HepG2 (cell line): Measurements from ENCODE around the gene TACO1. TPM values are rescaled to one million over a fixed set of nuclear protein-coding genes. Genes with fewer than 3 reads are reported as not detected.

Experiments
- EEA1 ChIP-seq: sonication (generic); formaldehyde crosslinking; IDR thresholded peaks from 2 replicates; pipeline ENCODE4 v1.5.1; 2020; ENCODE audit warnings: mild to moderate bottlenecking, missing genetic modification reagents, borderline replicate concordance
- ELF1 ChIP-seq: sonication (generic); formaldehyde crosslinking; IDR thresholded peaks from 2 replicates; pipeline ENCODE4 v1.4.0; 2020; ENCODE audit warnings: missing genetic modification reagents
- FOXK1 ChIP-seq: sonication (generic); formaldehyde crosslinking; IDR thresholded peaks from 2 replicates; pipeline ENCODE4 v1.4.0; 2020; ENCODE audit warnings: low read depth, missing genetic modification reagents, borderline replicate concordance
- MLLT10 ChIP-seq: sonication (generic); formaldehyde crosslinking; IDR thresholded peaks from 2 replicates; pipeline ENCODE4 v1.4.0; 2020; ENCODE audit warnings: missing genetic modification reagents
- SRF ChIP-seq: IDR thresholded peaks from 2 replicates; pipeline ENCODE4 v1.6.1; 2011; ENCODE audit warnings: mild to moderate bottlenecking, low read depth, low read length, moderate library complexity
- TP53 ChIP-seq: sonication (generic); formaldehyde crosslinking; conservative IDR thresholded peaks from 2 replicates; pipeline ENCODE4 v1.4.0; 2020; ENCODE audit warnings: missing genetic modification reagents
- U2AF1 ChIP-seq: fragments of 200-400 bp; formaldehyde crosslinking; optimal IDR thresholded peaks from 2 replicates; pipeline ENCODE3; 2017; ENCODE audit warnings: mild to moderate bottlenecking, low read depth, low read length
- ZFP36L2 ChIP-seq: sonication (generic); formaldehyde crosslinking; IDR thresholded peaks from 2 replicates; pipeline ENCODE4 v1.4.0; 2020; ENCODE audit warnings: missing genetic modification reagents
- ZFY ChIP-seq: sonication (generic); formaldehyde crosslinking; IDR thresholded peaks from 2 replicates; pipeline ENCODE4 v1.4.0; 2020; ENCODE audit warnings: missing genetic modification reagents
- ZMYM4 ChIP-seq: sonication (generic); formaldehyde crosslinking; IDR thresholded peaks from 2 replicates; pipeline ENCODE4 v1.8.1; 2023; ENCODE audit warnings: mild to moderate bottlenecking, missing genetic modification reagents
- ZNF331 ChIP-seq: sonication (generic); formaldehyde crosslinking; IDR thresholded peaks from 2 replicates; pipeline ENCODE4 v1.4.0; 2020; ENCODE audit warnings: missing genetic modification reagents
- ZNF354B ChIP-seq: sonication (generic); formaldehyde crosslinking; IDR thresholded peaks from 2 replicates; pipeline ENCODE4 v1.8.0; 2022; ENCODE audit warnings: mild to moderate bottlenecking, missing genetic modification reagents
- ZNF446 ChIP-seq: sonication (generic); formaldehyde crosslinking; IDR thresholded peaks from 2 replicates; pipeline ENCODE4 v1.5.0; 2020; ENCODE audit warnings: mild to moderate bottlenecking, missing genetic modification reagents
- ZNF652 ChIP-seq: IDR thresholded peaks from 2 replicates; pipeline ENCODE4 v1.6.1; 2016; ENCODE audit warnings: low read depth, borderline replicate concordance
- ZNF781 ChIP-seq: sonication (generic); formaldehyde crosslinking; IDR thresholded peaks from 2 replicates; pipeline ENCODE4 v1.5.1; 2020; ENCODE audit warnings: borderline replicate concordance, mild to moderate bottlenecking, missing genetic modification reagents; ENCODE audit errors: not compliant biosample characterization
- ZNF83 ChIP-seq: sonication (generic); formaldehyde crosslinking; IDR thresholded peaks from 2 replicates; pipeline ENCODE4 v1.4.0; 2020; ENCODE audit warnings: missing genetic modification reagents, mild to moderate bottlenecking, borderline replicate concordance
- polyA plus RNA-seq, 8 experiments: library from polyadenylated mRNA; depleted of rRNA in 3 of 8; stranded (reverse) in 7 of 8; unstranded in 1 of 8; fragments of >200 nt; fragmentation: Illumina TruSeq in 4 of 8; extraction: Trizol in 4 of 8; gene quantifications; 2 replicates each; pipeline versions ENCODE4 v1.2.1 to v1.2.3, GENCODE V29; 2011 to 2016; ENCODE audit warnings: low read depth in 4 of 8, missing spikeins in 1 of 8, mixed read lengths in 1 of 8; ENCODE audit not compliant: insufficient read depth in 1 of 8
- total RNA-seq, 5 experiments: library from RNA; depleted of rRNA; stranded (reverse); fragments of >200 nt; fragmentation: Illumina TruSeq; extraction: Trizol; gene quantifications; 2 replicates each; pipeline ENCODE4 v1.2.3, GENCODE V29; 2016; ENCODE audit warnings: low read depth in 1 of 5
- TF ChIP-seq, protein P1 (sequence below): sonication (generic); formaldehyde crosslinking; conservative IDR thresholded peaks from 2 replicates; pipeline ENCODE4 v1.8.0; 2022; ENCODE audit warnings: low read depth, missing genetic modification reagents
- TF ChIP-seq, protein P2 (sequence below): sonication (generic); formaldehyde crosslinking; IDR thresholded peaks from 2 replicates; pipeline ENCODE4 v1.4.0; 2020; ENCODE audit warnings: mild to moderate bottlenecking, missing genetic modification reagents
- TF ChIP-seq, protein P3 (sequence below): sonication (generic); formaldehyde crosslinking; IDR thresholded peaks from 2 replicates; pipeline ENCODE4 v1.8.0; 2023; ENCODE audit warnings: mild to moderate bottlenecking, missing genetic modification reagents
- TF ChIP-seq, protein P4 (sequence below): IDR thresholded peaks from 2 replicates; pipeline ENCODE4 v1.6.1; 2012; ENCODE audit warnings: low read length, improper control_type of control experiment

The TACO1 gene
- total and polyA plus RNA-seq, 2 of the 13 experiments (the other 11 are each of a cell fraction or from before 2014, with no cell fraction given) = 34.7 to 53.6 TPM

DNA sequence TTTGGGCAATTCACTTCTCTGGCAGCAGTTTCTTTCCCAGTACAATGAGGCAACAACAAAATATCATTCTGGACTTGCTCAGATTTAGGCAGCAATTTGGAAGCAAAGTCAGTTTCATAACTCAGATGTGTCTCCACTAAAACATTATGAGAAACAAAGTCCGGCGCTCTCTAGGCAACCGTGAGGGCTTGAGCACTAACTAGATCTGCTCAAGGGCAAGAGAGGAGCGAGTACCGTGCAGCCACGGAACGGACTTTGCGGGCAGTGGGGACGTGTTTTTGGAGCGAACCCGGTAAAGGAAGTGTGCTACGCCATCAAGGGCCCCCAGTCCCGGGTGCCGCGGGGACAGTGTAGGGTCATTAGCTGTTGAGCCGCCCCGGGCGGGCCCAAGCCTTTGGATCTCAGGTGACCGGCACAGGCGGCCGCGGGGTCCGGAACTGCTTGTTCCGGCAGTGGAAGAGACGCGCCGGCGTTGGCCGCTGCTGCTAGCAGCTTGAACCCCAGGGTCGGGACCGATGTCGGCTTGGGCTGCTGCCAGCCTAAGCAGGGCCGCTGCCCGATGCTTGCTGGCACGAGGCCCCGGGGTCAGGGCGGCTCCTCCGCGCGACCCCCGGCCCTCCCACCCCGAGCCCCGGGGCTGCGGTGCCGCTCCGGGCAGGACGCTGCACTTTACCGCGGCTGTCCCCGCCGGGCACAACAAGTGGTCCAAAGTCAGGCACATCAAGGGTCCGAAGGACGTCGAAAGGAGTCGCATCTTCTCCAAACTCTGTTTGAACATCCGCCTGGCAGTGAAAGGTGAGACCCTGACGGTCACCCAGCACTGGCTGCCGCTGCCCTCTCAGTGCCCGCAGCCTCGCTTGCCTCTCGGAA, at the start of gene TACO1 (continued):
- TF ChIP-seq ZNF83 (CRISPR knock-in tag) (peak; percentile 87; the same call in 1 of the 2 replicates), MLLT10 (CRISPR knock-in tag) (peak; percentile 90; the same call in 1 of the 2 replicates), SRF (peak; percentile 85), EEA1 (no peak; the same call in 1 of the 2 replicates), ZFY (CRISPR knock-in tag) (peak; percentile 98), ZNF446 (CRISPR knock-in tag) (peak; percentile 76), ELF1 (CRISPR knock-in tag) (peak; percentile 88), ZNF331 (CRISPR knock-in tag) (peak; percentile 99), TP53 (CRISPR knock-in tag) (peak; percentile 95), ZNF652 (peak; percentile 72), ZFP36L2 (CRISPR knock-in tag) (peak; percentile 95), FOXK1 (CRISPR knock-in tag) (peak; percentile 98), ZNF354B (CRISPR knock-in tag) (no peak), ZMYM4 (peak; percentile 98), U2AF1 (peak; percentile 95), ZNF781 (peak; percentile 90)
- TF ChIP-seq, protein P1, sequence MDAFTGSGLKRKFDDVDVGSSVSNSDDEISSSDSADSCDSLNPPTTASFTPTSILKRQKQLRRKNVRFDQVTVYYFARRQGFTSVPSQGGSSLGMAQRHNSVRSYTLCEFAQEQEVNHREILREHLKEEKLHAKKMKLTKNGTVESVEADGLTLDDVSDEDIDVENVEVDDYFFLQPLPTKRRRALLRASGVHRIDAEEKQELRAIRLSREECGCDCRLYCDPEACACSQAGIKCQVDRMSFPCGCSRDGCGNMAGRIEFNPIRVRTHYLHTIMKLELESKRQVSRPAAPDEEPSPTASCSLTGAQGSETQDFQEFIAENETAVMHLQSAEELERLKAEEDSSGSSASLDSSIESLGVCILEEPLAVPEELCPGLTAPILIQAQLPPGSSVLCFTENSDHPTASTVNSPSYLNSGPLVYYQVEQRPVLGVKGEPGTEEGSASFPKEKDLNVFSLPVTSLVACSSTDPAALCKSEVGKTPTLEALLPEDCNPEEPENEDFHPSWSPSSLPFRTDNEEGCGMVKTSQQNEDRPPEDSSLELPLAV (CRISPR knock-in tag) = no peak
- TF ChIP-seq, protein P2, sequence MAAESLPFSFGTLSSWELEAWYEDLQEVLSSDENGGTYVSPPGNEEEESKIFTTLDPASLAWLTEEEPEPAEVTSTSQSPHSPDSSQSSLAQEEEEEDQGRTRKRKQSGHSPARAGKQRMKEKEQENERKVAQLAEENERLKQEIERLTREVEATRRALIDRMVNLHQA = no peak; the same call in 1 of the 2 replicates
- TF ChIP-seq, protein P3, sequence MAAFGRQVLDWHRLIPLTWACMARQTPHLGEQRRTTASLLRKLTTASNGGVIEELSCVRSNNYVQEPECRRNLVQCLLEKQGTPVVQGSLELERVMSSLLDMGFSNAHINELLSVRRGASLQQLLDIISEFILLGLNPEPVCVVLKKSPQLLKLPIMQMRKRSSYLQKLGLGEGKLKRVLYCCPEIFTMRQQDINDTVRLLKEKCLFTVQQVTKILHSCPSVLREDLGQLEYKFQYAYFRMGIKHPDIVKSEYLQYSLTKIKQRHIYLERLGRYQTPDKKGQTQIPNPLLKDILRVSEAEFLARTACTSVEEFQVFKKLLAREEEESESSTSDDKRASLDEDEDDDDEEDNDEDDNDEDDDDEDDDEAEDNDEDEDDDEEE (CRISPR knock-in tag) = peak; percentile 95
- TF ChIP-seq, protein P4, sequence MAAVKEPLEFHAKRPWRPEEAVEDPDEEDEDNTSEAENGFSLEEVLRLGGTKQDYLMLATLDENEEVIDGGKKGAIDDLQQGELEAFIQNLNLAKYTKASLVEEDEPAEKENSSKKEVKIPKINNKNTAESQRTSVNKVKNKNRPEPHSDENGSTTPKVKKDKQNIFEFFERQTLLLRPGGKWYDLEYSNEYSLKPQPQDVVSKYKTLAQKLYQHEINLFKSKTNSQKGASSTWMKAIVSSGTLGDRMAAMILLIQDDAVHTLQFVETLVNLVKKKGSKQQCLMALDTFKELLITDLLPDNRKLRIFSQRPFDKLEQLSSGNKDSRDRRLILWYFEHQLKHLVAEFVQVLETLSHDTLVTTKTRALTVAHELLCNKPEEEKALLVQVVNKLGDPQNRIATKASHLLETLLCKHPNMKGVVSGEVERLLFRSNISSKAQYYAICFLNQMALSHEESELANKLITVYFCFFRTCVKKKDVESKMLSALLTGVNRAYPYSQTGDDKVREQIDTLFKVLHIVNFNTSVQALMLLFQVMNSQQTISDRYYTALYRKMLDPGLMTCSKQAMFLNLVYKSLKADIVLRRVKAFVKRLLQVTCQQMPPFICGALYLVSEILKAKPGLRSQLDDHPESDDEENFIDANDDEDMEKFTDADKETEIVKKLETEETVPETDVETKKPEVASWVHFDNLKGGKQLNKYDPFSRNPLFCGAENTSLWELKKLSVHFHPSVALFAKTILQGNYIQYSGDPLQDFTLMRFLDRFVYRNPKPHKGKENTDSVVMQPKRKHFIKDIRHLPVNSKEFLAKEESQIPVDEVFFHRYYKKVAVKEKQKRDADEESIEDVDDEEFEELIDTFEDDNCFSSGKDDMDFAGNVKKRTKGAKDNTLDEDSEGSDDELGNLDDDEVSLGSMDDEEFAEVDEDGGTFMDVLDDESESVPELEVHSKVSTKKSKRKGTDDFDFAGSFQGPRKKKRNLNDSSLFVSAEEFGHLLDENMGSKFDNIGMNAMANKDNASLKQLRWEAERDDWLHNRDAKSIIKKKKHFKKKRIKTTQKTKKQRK = no peak
